NAMALWA (cell line): ENCODE results near the gene TBC1D28.
"Not testable (repeated sequence)": the region's sequence is repeated elsewhere in the genome, so short reads cannot be mapped to it uniquely, and the experiment has no call there.

Source experiments
- DNase-seq: peaks from one replicate; pipeline ENCODE4 v3.0.0-alpha.2; 2015; ENCODE audit warnings: low spot score

The TBC1D28 gene

DNA sequence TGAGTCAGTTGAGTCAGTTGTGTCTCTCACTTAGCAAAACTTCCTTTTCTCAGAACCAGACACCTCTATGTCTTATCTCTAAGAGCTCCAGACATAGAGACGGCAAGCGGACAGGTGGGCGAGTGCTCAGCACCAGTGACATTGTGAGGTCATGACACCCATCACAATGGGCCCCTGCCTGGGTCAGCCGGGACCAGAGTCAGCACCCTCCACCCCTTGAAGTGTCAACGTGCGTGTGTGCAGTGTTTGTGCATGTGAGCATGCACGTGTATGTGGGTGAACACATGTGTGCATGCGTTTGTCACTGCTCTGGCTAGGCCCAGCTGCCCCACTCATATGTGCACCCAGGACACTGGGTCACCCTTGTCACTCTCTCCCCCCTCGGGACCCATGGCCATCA, at the start of gene TBC1D28:
TSS of gene TBC1D28 (minus strand) at position 101 of the 400 bp plus-strand sequence. CDS start 3,039 bp downstream, outside the sequence.
- not testable (repeated sequence) for DNase-seq

DNA sequence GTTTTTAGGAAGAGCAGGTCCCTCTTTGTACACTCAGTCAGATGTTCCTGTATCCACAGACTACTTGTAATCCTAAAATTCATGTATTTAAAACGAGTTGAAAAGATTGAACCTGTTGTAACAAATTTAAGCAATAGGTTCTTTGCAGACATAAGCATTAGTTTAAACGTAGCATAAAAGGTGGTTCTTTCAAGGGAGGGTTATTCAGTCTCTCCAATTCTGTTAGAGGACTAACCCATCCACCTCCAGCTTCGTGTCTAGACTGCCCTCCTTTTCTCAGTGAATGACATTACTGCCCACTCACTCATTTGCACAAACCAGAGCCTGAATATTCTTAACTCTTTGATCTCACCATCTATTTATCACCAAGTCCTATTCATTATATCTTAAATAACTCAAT, 38.5 kb upstream of the TBC1D28 start:
- DNase-seq: not testable (repeated sequence)

DNA sequence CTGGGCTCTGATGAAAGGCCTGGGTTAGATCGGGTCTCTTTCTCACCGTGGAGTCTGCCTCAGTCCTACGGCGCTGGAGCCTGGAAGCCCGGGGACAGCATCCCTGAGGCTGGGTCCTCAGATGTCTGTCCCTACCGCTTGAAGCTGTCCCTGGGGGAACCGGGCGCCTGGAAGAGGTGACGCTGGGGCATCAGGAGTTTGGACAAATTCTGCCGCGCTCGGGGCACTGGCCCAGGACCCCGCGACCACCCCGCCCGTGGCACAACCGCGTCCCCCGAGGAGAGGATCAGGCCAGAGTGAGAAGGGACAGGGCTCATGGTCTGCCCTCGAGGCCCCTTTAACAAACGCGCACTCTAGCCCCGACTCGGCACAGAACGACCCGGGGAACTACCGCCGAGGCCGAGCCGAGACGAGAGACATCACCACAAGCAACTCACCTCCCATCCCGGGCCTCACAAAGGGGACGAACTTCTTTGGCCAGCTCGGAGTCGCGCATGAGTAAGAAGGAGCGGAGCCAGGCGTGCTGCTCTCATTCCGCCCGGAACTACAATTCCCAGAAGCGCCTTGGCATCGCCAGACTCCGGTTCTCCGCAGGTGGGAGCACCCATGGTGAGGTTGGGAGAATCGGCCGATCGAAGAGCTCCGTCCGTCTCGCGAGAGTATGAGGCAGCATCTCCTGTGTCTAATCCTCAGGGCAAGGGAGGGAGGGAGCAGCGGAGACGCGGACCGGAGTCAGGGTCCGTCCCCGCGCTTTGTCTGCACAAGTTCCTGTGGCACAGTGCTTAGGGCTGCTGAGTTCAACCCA, 37.8 kb upstream of the TBC1D28 start, which contains the start of gene FOXO3B:
TSS of gene FOXO3B (minus strand) at position 548 of the 805 bp plus-strand sequence. CDS start 663 bp downstream, outside the sequence.
- not testable (repeated sequence) for DNase-seq

DNA sequence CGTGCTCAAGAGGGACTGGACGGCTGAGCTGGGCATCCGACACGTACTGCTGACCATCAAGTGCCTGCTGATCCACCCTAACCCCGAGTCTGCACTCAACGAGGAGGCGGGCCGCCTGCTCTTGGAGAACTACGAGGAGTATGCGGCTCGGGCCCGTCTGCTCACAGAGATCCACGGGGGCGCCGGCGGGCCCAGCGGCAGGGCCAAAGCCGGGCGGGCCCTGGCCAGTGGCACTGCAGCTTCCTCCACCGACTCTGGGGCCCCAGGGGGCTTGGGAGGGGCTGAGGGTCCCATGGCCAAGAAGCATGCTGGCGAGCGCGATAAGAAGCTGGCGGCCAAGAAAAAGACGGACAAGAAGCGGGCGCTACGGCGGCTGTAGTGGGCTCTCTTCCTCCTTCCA, 33.2 kb upstream of the TBC1D28 start:
- DNase-seq: not testable (repeated sequence)

DNA sequence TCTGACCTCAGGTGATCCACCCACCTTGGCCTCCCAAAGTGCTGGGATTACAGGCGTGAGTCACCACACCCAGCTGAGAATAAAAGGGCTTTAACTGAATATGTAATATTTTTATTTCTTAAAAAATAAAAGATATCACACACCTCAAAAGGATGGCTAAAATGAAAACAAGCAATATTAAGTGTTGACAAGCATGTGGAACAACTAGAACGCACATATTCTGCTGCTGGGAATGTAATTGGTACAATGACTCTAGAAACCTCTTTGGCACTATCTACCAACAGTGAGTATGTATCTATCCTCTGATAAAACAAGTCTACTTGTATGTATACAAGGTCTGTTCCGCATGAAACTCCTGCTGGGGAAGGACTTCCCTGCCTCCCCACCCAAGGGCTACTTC, 32.7 kb upstream of the TBC1D28 start:
- not testable (repeated sequence) for DNase-seq

DNA sequence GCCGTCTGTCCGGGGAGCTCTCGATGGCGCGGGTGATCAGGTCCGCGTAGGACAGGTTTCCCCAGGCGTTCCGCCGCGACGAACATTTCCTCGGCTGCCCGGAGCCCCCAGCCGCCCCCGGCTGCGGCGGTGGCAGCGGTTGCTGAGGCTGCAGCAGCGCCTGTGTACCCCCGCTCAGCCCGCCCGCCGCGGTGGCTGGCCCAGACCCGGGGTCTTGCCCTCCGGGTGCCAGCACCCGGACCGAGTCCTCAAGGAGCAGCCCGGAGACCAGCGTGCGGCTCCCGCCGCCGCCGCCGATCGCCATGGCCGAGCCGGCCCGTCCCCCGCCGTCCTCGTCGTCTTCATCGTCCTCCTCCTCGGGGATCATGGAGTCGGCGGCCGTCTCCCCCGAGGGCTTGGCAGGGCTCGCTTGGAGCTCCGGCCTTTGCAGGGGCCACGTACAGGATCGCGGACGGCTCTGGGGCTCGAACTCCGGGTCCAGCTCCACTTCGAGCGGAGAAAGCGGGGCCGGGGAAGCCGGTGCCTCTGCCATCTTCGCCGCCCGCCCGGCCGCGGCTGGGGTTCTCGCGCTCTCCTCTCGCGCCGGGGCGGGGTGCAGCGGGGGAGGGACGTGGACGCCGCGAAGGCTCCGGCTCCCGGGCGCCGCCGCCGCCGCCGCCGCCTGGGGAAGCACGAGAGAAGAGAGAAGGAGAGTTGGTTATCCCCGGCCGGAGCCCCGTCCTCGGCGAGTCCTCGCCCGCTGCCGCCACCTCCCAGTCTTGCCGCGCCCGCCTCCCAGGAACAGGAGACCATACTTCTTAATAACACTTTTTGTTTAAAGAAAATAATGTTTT, 28.4 kb upstream of the TBC1D28 start:
- DNase-seq: not testable (repeated sequence)

DNA sequence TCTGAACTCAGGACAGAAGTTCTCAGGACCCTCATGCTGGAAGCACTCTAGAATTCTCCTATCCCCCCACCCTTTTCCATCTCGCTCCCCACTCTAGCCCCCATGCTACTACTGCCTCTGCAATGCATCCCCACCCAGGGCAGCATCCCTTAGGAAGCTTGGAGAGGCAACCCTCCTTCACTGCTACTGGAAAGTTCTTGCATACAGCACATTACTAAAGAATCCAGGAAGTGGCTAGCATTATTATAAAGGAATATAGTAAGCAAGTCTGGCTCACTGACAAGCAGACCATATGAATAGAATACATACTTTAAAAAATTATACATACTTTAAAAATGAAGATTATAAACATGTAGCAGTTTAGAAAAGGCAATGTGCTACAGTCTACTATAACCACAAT, 24.4 kb upstream of the TBC1D28 start:
- not testable (repeated sequence) for DNase-seq

DNA sequence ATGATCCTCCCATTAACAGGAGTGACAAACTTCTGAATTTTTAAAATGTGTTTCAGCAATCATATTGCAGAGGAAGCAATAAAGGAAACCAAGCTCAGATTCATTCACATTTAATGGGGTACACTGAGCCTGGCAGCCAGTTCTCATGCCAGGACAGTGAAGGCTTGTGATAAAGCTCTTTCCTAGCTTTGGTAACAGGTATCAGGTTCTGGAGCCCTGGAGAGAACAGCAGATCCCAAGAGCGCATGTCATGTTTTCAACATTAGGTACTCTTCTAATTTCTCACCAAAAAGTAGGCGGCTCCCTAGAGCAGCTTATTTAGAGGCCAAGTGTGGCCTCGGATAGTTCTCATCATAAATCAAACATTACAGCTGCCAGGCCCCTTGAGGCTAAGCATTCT, 23.3 kb upstream of the TBC1D28 start:
- DNase-seq: not testable (repeated sequence)

DNA sequence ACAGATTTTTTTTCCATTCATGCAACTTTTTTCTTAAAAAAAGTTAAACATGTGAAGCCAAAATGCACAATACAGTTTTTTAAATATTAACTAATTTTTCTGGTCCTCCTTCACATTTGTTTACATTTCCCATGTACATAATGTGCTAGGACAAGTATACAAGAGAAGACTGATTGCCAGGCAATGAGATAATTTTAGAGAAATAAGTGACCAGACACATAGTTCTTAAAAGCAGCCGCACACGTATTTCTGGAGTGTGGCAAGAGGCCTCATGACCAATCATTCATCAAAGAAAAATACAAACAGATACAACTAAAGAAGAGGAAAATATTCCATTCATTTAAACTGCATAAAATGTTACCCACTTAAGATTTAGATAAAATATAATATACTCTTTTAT, 22.1 kb upstream of the TBC1D28 start:
- DNase-seq: not testable (repeated sequence)

DNA sequence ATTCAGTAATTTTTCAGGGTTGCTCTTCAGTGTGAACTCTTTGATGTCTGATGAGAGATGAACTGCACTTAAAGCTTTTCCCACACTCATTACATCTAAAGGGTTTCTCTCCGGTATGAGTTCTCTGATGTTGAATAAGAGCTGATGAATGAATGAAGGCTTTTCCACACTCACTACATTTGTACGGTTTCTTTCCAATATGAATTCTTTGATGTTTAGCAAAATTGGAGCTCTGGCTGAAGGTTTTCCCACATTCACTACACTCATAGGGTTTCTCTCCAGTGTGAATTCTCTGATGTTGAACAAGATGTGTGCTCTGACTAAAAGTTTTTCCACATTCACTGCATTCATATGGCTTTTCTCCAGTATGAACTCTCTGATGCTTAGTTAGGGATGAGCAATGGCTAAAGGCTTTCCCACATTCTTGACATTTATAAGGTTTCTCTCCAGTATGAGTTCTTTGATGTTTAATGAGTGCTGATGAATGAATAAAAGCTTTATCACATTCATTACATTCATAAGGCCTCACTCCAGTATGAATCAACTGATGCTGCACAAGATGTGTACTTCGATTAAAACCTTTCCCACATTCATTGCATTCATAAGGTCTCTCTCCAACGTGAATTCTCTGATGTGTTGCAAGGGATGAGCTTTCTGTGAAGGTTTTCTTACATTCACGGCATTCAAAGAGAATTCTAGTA, 17.9 kb upstream of the TBC1D28 start:
- DNase-seq: not testable (repeated sequence)

DNA sequence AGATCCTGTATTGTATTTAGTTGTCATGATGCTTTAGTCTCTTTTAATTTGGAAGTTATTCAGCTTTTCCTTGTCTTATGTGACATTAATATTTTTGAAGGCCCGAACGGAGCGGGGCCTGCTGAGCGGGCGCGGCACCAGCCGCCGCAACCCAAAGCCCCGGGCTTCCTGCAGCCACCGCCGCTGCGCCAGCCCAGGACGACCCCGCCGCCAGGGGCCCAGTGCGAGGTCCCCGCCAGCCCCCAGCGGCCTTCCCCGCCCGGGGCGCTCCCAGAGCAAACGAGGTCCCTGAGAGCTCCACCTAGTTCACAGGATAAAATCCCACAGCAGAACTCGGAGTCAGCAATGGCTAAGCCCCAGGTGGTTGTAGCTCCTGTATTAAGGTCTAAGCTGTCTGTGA, 5.9 kb upstream of the TBC1D28 start:
- DNase-seq: not testable (repeated sequence)

DNA sequence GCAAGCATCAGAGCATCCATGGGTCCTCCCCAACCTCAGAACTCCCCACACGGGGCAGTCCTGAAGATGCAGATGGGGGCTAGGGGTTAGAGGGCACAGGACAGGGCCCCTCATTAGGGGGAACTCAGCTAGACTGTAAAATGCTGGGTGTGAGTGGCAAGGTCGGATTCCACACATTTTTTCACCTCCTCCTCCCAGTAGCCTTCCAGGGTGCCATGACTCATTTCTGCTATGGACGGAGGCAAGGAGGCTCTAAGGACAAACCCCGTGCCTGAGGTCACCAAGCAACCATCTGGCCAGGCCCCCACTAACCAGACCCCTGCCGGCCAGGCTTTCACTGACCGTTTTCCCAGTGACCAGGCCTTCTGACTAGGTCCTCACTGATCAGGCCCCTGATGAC, 1.1 kb downstream of the TBC1D28 start:
- DNase-seq: not testable (repeated sequence)

DNA sequence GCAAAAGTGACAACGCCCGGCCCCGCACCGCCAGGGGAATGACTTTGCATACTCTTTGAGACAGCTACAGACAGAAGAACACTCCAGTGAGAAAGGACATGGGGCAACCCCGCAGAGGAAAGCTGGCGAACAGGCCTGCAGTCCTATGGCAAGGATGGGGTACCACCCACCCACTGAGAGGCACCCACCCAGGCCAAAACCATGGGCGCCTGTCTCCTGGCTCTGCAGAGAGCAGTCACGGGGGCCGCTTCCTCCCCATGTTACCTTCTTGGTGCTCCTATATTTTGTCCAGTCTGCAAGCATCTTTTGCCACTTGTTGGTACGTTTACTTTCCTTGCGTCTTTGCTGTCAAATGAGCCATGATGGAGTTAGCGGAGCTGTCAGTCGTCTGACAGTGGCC, 5.8 kb downstream of the TBC1D28 start:
- DNase-seq: not testable (repeated sequence)

DNA sequence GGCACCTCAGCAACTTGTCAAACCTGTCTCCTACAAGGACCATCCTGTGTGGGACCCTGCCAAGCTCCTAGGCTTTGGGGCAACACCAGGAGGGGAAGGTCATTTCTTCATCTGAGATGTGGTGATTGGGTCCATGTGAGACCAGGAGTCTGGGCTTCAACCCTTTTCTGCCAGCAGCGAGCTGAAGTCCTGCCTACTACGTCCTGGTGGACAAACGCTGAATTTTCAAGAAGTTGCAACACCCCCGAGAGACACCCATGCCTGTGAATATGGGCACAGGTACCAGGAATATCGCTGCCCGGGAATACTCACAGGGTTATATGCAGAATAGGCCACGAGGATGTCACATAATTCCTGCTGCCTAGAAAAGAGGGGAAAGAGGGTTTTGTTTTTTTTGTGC, 8.0 kb downstream of the TBC1D28 start:
- peak; percentile 7 for DNase-seq

DNA sequence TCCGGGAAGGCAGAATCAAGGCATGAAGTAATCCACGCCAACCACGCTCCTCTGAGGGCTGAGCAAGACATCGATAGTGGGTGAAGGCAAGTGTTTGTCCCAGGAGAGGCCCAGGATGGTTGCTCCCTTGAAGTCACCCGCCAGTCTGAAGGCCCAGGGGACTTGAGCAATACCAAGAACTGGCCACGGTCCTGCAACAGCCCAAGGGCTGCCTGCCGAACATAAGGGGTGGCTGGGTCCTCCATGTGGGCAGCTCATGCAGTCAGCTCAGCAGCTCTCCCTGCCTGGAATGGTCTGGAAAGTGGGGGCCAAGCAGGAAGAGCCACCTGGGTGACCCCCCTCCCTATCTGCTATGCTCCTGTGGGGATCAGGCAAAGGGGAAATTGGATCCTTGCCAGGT, 8.4 kb downstream of the TBC1D28 start:
- not testable (repeated sequence) for DNase-seq

DNA sequence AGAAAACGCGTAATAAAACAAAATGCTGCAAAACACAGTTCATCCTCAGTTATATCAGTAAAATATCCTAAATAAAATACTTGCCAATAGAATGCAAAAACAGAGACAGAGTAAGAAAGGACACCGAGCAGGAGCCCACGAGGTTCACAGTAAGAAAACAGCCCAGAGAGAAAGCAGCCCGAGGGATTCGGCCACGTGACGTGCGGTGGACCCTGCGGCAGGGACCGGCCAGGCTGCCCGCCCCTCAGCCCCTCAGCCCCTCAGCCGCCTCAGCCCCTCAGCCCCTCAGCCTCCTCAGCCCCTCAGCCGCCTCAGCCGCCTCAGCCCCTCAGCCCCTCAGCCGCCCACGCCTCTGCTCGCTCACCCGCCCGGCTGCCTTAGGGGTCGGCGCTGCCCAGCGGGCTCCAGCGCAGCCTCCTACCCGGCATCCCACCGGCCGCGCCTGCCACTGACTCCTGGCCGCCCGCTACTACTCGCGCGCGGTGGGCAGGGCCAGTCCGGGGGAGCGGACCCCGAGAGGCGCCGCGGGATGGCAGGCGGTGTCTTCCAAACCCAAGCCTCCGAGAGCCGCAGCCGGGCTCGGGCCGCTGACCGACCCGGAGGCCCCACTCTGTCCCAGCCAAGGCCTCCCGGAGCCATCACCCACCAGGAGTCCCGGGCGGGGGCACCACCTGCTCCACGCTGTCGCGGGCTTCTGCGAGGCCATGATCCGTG, 9.5 kb downstream of the TBC1D28 start:
- not testable (repeated sequence) for DNase-seq

DNA sequence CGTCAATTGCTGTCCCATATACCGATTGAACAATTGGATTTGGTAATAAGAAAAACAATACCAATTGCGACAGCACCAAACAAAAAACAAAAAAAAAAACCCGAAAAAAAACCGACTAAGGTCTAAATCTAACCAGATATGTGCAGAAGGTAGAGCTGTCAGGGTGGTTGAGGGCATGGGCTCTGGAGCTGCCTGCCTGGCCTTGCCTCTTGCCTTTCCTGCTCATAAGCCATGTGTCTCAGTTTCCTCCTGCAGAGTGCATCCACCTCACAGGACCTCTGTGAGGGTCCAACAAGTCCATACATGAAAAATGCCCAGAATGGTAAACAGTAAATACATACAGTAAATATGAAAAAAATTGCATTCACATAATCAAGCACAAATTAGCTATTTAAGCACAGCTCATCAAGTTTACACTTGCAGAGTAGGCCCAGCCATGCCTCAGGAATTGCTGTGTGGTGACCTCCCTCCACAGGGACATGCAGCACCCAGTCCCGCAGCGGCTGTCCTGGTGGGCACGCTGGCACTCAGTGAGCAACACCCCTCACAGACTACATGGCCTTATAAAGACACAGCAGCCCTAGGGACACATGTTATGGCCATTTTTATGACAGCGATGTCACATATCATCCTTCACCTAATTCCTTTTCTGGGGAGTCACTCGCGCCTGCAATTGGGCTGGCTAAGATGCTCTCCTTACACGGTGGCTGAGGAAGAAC, 17.9 kb downstream of the TBC1D28 start:
- DNase-seq: no peak

DNA sequence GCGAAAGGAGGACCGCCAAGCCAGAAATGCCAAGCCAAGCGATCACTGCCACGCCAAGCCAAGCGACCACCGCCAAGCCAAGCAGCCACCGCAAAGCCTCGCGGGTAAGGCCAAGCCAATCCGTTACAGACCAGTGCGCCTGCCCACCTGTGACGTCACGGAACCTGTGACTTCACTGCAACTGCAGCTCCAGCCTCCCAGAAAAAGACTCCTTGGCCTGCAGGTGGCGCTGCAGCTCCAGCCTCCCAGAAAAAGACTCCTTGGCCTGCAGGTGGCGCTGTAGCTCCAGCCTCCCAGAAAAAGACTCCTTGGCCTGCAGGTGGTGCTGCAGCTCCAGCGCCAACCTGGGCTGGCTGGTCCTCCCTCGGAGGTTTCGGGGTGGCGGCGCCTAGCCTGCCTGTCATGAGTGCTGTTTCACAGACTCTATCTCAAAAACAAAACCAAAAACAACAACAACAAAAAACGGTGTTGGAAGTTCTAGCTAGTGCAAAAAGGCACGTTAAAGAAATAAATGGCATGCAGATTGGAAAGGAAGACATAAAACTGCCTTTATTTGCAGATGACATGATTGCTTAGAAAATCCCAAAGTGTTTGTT, 18.6 kb downstream of the TBC1D28 start:
- DNase-seq: peak; percentile 79

DNA sequence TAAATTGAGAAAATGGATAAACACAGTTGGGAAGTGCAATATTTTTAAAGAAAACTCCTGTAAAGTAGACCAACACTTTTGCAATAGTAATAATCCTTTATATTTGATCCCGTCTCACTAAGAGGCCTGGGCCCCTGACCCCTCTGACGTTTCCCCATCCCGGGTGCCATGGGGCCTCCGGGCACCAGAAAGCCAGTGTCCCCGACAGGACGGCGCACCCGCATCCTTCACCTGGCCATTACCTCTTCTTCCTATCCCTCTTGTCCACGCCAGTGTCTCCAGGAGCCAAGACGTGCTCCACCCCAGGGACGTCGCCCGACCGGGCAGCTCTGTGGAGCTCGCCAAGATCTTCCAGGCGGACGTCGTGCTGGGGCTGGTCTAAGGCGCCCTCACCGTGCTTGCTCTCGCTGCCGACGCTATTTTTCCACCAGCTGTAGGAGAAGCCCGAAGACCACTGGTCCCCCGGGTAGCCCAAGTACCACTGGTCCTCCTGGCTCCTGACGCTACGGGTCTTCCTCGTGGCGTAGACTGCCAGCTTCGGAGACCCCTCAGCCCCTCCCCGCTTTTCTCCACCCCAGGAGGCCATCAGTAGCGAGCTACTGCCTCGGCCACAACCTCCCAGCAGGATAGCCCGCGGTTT, 19.2 kb downstream of the TBC1D28 start:
- DNase-seq: not testable (repeated sequence)

DNA sequence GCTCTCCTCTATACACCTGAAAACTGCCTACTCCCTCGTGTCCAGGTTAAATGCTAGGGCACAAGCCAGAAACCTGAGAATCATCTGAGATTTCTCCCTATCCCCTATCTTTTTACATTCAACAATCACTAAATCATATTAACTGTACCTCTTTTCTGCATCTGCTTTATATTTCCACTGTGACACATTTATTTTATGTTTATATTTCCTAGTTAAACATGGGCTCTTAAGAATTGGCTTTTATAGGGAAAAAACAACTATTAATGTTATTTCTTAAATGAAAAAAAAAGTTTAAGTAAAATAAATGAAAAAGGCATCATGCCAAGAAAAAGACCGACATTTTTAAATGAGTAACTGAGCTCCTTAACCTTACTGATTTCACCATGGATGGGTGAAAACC, 26.6 kb downstream of the TBC1D28 start:
- not testable (repeated sequence) for DNase-seq
